HG02981 (cell line): ENCODE results near the gene KIF4B.
"Not testable (repeated sequence)": the region's sequence is repeated elsewhere in the genome, so short reads cannot be mapped to it uniquely, and the experiment has no call there.

Experiments
- ATAC-seq: cut with Tn5 transposase; IDR thresholded peaks from one replicate; pipeline ENCODE4 v1.9.1; 2021; ENCODE audit warnings: mild to moderate bottlenecking, moderate library complexity; ENCODE audit not compliant: unreplicated experiment

The KIF4B gene

GRCh38 chr5:155004138-155004744, 9.3 kb upstream of the KIF4B start:
- no peak for ATAC-seq

GRCh38 chr5:155006265-155006664, 7.3 kb upstream of the KIF4B start:
- not testable (repeated sequence) for ATAC-seq

- ATAC-seq = no peak
These were observed 4.9 kb upstream of the KIF4B start for GRCh38 chr5:155008669-155009068.

GRCh38 chr5:155010881-155011280, 2.7 kb upstream of the KIF4B start:
- no peak for ATAC-seq

- ATAC-seq = no peak
These were observed 1.7 kb downstream of the KIF4B start for GRCh38 chr5:155015239-155015638.

GRCh38 chr5:155017610-155018009, 4.1 kb downstream of the KIF4B start:
- ATAC-seq = peak; percentile 96

- ATAC-seq = no peak
These were observed 6.2 kb downstream of the KIF4B start for GRCh38 chr5:155019601-155020226.

GRCh38 chr5:155021842-155022241, 8.3 kb downstream of the KIF4B start:
- ATAC-seq = no peak

- ATAC-seq = no peak
These were observed 9.8 kb downstream of the KIF4B start for GRCh38 chr5:155023320-155023719.

GRCh38 chr5:155024015-155024414, 10.5 kb downstream of the KIF4B start:
- no peak for ATAC-seq

- ATAC-seq = no peak
These were observed 12.3 kb downstream of the KIF4B start for GRCh38 chr5:155025895-155026294.

- no peak for ATAC-seq
These were observed 14.6 kb downstream of the KIF4B start for GRCh38 chr5:155027993-155028629.

- ATAC-seq = no peak
These were observed 15.7 kb downstream of the KIF4B start for GRCh38 chr5:155029240-155029639.

GRCh38 chr5:155034145-155034744, 20.7 kb downstream of the KIF4B start:
- ATAC-seq = not testable (repeated sequence)

- ATAC-seq = not testable (repeated sequence)
These were observed 21.5 kb downstream of the KIF4B start for GRCh38 chr5:155035087-155035486.

GRCh38 chr5:155040984-155041653, 27.6 kb downstream of the KIF4B start:
- no peak for ATAC-seq

GRCh38 chr5:155044591-155044990, 31.0 kb downstream of the KIF4B start:
- ATAC-seq = no peak

- no peak for ATAC-seq
These were observed 33.0 kb downstream of the KIF4B start for GRCh38 chr5:155046591-155046990.

GRCh38 chr5:155047818-155048217, 34.3 kb downstream of the KIF4B start:
- no peak for ATAC-seq

GRCh38 chr5:155049569-155050383, 36.2 kb downstream of the KIF4B start:
- no peak for ATAC-seq
